Measurements from ENCODE around the gene LMCD1.
"Not testable (repeated sequence)": the region's sequence is repeated elsewhere in the genome, so short reads cannot be mapped to it uniquely, and the experiment has no call there.

The LMCD1 gene

GRCh38 chr3:8560366-8561007, 58.9 kb downstream of the LMCD1 start:
- peak; percentile 58 to 59 for DNase-seq (ENCODE audit: low read depth in 2 of 2)

DNA sequence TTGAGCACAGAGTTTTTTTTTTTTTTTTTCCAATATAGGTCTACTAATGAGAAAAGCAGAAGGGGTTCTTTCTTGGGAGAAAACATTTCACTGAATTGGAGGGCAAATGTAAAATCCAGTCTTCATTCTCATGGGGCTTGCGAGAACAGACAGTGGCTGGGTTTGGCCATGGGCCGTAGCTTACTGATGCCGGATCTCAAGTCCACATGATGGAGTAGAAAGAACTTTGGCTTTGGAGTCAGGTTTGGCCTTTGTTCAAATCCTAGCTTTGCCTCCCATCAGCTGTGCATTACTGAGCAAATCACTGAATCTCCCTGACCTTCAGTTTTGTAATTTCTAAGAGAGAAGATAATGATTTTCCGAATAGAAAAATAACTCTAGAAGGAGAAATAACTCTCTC, 59.7 kb downstream of the LMCD1 start:
- no peak for DNase-seq (ENCODE audit: low read depth in 2 of 2)

DNA sequence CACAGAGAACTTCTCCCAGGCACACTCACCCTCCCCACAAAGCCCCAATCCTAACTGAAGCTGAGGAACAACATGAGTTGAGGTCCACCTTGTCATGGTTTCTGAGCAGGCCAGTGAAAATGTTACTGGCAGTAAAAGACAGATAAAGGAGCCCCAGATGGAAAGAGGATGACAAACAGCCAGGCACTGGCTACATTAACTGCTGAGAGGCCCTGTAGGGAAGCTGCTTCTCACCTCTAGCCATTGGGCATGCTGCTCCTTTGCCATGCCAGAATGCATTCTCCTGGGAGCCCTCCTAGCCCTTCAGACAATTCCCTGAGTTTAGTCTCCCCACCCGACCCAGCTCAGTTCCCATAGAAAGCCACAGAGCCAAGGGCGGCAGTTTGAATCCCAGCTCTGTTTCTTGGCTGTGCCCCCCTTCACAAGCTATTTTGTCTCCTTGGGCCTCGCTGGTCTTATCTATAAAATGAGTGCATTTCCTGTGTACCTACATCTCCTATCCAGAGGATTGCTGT, 60.5 kb downstream of the LMCD1 start:
- no peak for DNase-seq (ENCODE audit: low read depth in 2 of 2)

GRCh38 chr3:8563146-8563545, 61.5 kb downstream of the LMCD1 start:
- DNase-seq (ENCODE audit: low read depth in 2 of 2): no peak

GRCh38 chr3:8563597-8563996, 62.0 kb downstream of the LMCD1 start:
- DNase-seq (ENCODE audit: low read depth in 2 of 2): no peak

GRCh38 chr3:8565376-8565775, 63.8 kb downstream of the LMCD1 start:
- no peak for DNase-seq (ENCODE audit: low read depth in 2 of 2)

GRCh38 chr3:8567784-8568575, 66.4 kb downstream of the LMCD1 start:
- DNase-seq (ENCODE audit: low read depth in 2 of 2): no peak

- DNase-seq (ENCODE audit: low read depth in 2 of 2): no peak
Measured at GRCh38 chr3:8571256-8571655, 69.6 kb downstream of the LMCD1 start.

DNA sequence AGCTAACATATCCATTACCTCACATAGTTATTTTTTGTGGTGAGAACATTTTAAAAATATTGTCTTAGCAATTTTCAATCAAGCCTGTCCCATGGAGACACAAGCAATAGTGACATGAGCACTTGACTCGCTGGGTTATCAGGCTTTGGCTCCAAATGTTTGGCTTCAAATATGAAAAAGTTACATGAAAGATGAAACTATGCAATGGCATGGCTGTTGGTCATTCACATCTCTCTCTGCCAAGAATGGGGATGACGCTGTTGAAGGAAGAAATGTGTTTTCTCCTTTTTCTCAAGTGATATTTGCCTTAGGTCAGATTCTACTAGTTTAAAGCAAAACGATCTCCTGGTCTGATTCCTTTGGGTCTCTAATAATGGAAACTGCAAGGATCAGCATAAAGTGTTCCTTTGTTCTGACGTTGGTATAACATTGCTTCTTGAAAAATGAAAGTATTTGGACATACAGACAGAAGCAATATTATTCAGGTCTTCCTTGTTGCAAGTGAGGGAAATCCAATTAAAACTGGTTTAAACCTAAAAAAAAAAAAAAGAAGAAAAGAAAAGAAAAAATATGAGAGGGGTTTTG, 71.8 kb downstream of the LMCD1 start:
- DNase-seq (ENCODE audit: low read depth in 2 of 2): no peak

GRCh38 chr3:8574040-8574669, 72.5 kb downstream of the LMCD1 start:
- no peak for DNase-seq (ENCODE audit: low read depth in 2 of 2)

GRCh38 chr3:8574670-8575322, 73.2 kb downstream of the LMCD1 start:
- no peak for DNase-seq (ENCODE audit: low read depth in 2 of 2)

DNA sequence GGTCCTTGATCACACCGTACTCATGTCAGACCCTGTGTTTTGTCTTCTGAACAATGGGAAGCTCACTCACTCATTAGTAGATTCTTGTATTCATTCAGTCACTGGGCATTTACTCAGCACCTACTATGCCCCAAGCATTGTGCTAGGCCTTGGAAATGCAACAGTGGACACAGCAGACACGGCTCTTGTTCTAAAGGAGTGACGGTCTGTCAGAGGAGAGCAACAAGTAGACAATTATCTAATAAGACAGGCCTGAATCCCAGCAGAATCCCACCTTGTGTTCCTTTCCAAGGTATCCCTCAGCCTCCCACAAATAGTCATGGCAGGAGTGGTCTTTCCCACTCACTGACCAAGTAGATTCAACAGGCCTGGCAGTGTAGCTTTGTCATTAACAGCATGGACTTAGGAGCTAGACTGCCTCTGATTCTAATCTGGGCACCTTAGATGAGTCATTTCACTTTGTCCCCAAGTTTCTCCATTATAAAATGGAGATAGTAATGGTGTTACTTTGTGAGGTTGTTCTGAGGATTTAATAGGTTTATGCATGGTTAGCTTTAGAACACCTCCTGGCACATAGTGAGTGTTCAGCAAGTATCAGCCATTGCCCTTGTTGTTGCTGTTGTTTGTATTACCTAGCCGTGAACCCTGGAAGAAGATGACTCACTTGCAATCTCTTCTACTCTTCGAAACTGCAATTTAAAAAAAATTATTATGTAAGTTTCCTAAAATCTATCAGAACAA, 73.9 kb downstream of the LMCD1 start:
- no peak for DNase-seq (ENCODE audit: low read depth in 2 of 2)

GRCh38 chr3:8576436-8576835, 74.8 kb downstream of the LMCD1 start:
- no peak for DNase-seq (ENCODE audit: low read depth in 2 of 2)

DNA sequence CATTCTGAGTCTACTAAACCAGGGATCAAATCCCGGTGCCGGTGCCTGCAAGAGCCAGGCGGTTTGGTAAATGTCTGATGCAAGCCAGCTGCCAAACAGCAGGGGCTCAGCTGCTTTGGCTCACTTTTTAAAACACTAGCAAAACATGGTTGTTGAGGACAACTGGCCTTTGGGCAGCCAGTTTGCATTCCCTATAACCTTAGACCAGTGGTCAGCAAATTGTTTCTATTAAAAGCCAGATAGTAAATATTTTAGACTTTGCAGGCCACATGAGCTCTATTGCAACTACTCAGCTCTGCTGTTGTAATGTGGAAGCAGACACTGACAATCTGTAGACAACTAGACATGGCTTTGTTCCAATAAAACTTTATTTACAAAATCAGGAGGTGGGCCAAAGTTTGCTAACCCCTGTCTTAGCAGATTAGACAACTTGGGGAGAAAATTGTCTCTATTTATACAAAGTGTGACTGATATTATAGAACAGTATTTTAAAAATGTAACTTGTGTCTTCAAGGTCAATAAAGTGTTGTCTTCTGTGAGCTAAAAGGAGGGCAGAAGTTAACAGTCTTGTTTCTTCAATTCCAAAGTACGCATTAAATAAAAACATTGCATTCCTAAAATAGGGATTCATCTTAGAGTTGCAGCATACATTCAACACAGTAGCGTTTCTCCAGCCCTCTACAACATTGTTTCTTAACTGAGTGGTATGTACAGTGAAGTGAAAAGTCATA, 75.4 kb downstream of the LMCD1 start:
- peak in 1 of 2 experiments; percentile 20 for DNase-seq (ENCODE audit: low read depth in 2 of 2)

DNA sequence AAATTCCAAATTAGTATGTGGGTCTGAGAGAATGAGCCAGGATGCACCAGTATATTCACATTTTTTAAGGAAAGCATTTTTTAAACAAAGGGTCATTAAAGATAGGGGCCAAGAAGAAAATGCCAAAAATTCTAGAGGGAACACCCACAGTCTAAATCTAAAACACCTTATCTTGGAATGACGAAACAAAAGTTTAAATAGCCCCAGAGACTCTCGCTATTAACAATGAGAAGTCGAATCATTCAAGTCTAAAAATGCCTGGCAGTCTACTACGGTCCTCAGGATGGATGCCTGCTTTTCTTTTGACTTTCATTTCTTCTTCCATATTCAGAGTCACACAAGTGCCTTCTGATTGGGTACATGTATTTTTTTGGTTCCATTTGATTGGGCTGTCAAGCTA, 76.7 kb downstream of the LMCD1 start:
- no peak for DNase-seq (ENCODE audit: low read depth in 2 of 2)

GRCh38 chr3:8579096-8579495, 77.5 kb downstream of the LMCD1 start:
- DNase-seq (ENCODE audit: low read depth in 2 of 2): no peak

- DNase-seq (ENCODE audit: low read depth in 2 of 2): no peak
Measured at GRCh38 chr3:8579943-8580342, 78.3 kb downstream of the LMCD1 start.

GRCh38 chr3:8580434-8580833, 78.8 kb downstream of the LMCD1 start:
- DNase-seq (ENCODE audit: low read depth in 2 of 2): not testable (repeated sequence)

- no peak for DNase-seq (ENCODE audit: low read depth in 2 of 2)
Measured at GRCh38 chr3:8581373-8581772, 79.8 kb downstream of the LMCD1 start.

- no peak for DNase-seq (ENCODE audit: low read depth in 2 of 2)
Measured at GRCh38 chr3:8581806-8582445, 80.3 kb downstream of the LMCD1 start.
